Endothelial cell of umbilical vein (primary cell): ENCODE data around the gene MGAT5. TPM values are rescaled to one million over a fixed set of nuclear protein-coding genes. Genes with fewer than 3 reads are reported as not detected.

Source experiments
- BruUV-seq: library from RNA; stranded (reverse); fragments of 400-500 nt; replicated peaks from 2 replicates; lab custom pipeline; 2021; lab: Mats Ljungman, UMichigan
- CTCF ChIA-PET: fragments of 300-600, 350-600 bp; sonication (Branson Sonifier 250); formaldehyde crosslinking; loops from one replicate; lab custom pipeline; 2021; ENCODE audit warnings: antibody characterized with exemption, inconsistent platforms; lab: Charles Lee
- POLR2A ChIA-PET: fragments of 300-600, 350-600 bp; sonication (Branson Sonifier 250); formaldehyde crosslinking; loops from one replicate; lab custom pipeline; 2021; ENCODE audit warnings: antibody characterized with exemption, inconsistent platforms; lab: Charles Lee
- DNase-seq: peaks from one replicate; pipeline ENCODE4 v3.0.0-alpha.2; 2011; ENCODE audit warnings: low read depth, low spot score
- FAIRE-seq: peaks from 2 replicates; lab custom pipeline; 2011; peaks lifted over from hg19 to GRCh38; lab: Jason Lieb, UNC
- H2AFZ ChIP-seq: 2 replicates; pipeline ENCODE4 v1.6.0; 2012; ENCODE audit warnings: low read depth, low read length, control low read depth, inconsistent platforms
- H3K27ac ChIP-seq: 2 replicates; pipeline ENCODE4 v1.5.1; 2011; ENCODE audit warnings: low read depth, mild to moderate bottlenecking, control low read depth, low read length, moderate library complexity; ENCODE audit not compliant: insufficient read depth
- H3K27me3 ChIP-seq, 2 experiments: 2 replicates each; pipeline versions ENCODE4 v1.6.0 to v1.6.1; 2011; ENCODE audit warnings: low read length in 2 of 2, mixed read lengths in 1 of 2; ENCODE audit not compliant: control insufficient read depth in 2 of 2, insufficient read depth in 2 of 2
- H3K36me3 ChIP-seq, 2 experiments: 2 replicates in 1 of 2; 3 replicates in 1 of 2; pipeline ENCODE4 v1.5.1; 2011; ENCODE audit warnings: low read length in 2 of 2, mild to moderate bottlenecking in 1 of 2, moderate library complexity in 1 of 2; ENCODE audit not compliant: control insufficient read depth in 2 of 2, insufficient read depth in 2 of 2; ENCODE audit errors: extremely low read depth in 1 of 2
- H3K4me1 ChIP-seq: 3 replicates; pipeline ENCODE4 v1.5.1; 2011; ENCODE audit warnings: mild to moderate bottlenecking, low read length; ENCODE audit not compliant: control insufficient read depth, insufficient read depth; ENCODE audit errors: extremely low read depth
- H3K4me2 ChIP-seq: 2 replicates; pipeline ENCODE4 v1.6.1; 2011; ENCODE audit warnings: low read length, control low read depth, mixed read lengths; ENCODE audit not compliant: insufficient read depth
- H3K4me3 ChIP-seq, 3 experiments: fragments of 200-600 bp in 1 of 3; sonication (generic), shearing (Covaris generic) in 1 of 3; replicated peaks in 1 of 3; 2 replicates each; pipeline ENCODE4 v1.5.1; 2011 to 2016; ENCODE audit warnings: control low read depth in 3 of 3, low read length in 3 of 3, mild to moderate bottlenecking in 2 of 3, inconsistent platforms in 1 of 3, low read depth in 1 of 3, moderate library complexity in 1 of 3; ENCODE audit not compliant: insufficient read depth in 1 of 3
- H3K79me2 ChIP-seq: 2 replicates; pipeline ENCODE4 v1.6.0; 2012; ENCODE audit warnings: low read length, inconsistent platforms; ENCODE audit not compliant: control insufficient read depth, insufficient read depth
- H3K9ac ChIP-seq: replicated peaks from 2 replicates; pipeline ENCODE3; 2011; ENCODE audit warnings: low read length, control low read depth; ENCODE audit not compliant: insufficient read depth; ENCODE audit errors: extremely low read depth
- H3K9me1 ChIP-seq: replicated peaks from 3 replicates; pipeline ENCODE4 v1.6.0; 2011; ENCODE audit warnings: mild to moderate bottlenecking, low read length; ENCODE audit not compliant: control insufficient read depth, insufficient read depth; ENCODE audit errors: extremely low read depth
- H3K9me3 ChIP-seq: replicated peaks from 2 replicates; pipeline ENCODE4 v1.5.1; 2012; ENCODE audit warnings: low read length, inconsistent platforms; ENCODE audit not compliant: control insufficient read depth, insufficient read depth
- H4K20me1 ChIP-seq: replicated peaks from 2 replicates; pipeline ENCODE3; 2011; ENCODE audit warnings: mild to moderate bottlenecking, low read length; ENCODE audit not compliant: control insufficient read depth, insufficient read depth; ENCODE audit errors: extremely low read depth
- EZH2 ChIP-seq: IDR thresholded peaks from 2 replicates; pipeline ENCODE4 v1.6.1; 2012; ENCODE audit warnings: borderline replicate concordance, low read depth, mild to moderate bottlenecking, moderate library complexity, low read length, inconsistent platforms; ENCODE audit not compliant: severe bottlenecking
- FOS ChIP-seq: IDR thresholded peaks from 2 replicates; pipeline ENCODE4 v1.6.1; 2011; ENCODE audit warnings: mild to moderate bottlenecking, low read length, moderate library complexity, borderline replicate concordance; ENCODE audit not compliant: insufficient read depth
- JUN ChIP-seq: IDR thresholded peaks from 2 replicates; pipeline ENCODE4 v1.6.1; 2011; ENCODE audit warnings: borderline replicate concordance, low read depth; ENCODE audit not compliant: insufficient read length, insufficient read depth
- POLR2AphosphoS5 ChIP-seq: IDR thresholded peaks from 2 replicates; pipeline ENCODE4 v1.6.1; 2012; ENCODE audit warnings: low read depth, mild to moderate bottlenecking, control low read depth, low read length, moderate library complexity; ENCODE audit not compliant: insufficient read depth
- dilution Hi-C: fragments of 300-500 bp; cut with MboI; formaldehyde crosslinking; loops from one replicate; pipeline ENCODE4 v1.15.0; 2019; ENCODE audit warnings: low sequenced_read_pairs; ENCODE audit not compliant: extremely low pct_ligation_motif_present
- intact Hi-C: fragments of 100-400 bp; cut with micrococcal nuclease; formaldehyde crosslinking; loops from one replicate; pipeline ENCODE4 v1.10.0; 2022
- polyA plus RNA-seq, 4 experiments: library from polyadenylated mRNA; depleted of rRNA in 3 of 4; stranded (reverse) in 3 of 4; unstranded in 1 of 4; fragments of >200 nt; gene quantifications; 2 replicates each; pipeline versions ENCODE4 v1.2.1 to v1.2.3, GENCODE V29; 2011 to 2012; ENCODE audit warnings: missing spikeins in 1 of 4
- total RNA-seq: library from RNA; stranded (reverse); gene quantifications from 2 replicates; pipeline ENCODE4 v1.2.3, GENCODE V29; 2021

The MGAT5 gene
- total and polyA plus RNA-seq, 2 donors (not counting 3 experiments of a cell fraction or from before 2014, with no cell fraction given): 17.7 to 84.1 TPM

DNA sequence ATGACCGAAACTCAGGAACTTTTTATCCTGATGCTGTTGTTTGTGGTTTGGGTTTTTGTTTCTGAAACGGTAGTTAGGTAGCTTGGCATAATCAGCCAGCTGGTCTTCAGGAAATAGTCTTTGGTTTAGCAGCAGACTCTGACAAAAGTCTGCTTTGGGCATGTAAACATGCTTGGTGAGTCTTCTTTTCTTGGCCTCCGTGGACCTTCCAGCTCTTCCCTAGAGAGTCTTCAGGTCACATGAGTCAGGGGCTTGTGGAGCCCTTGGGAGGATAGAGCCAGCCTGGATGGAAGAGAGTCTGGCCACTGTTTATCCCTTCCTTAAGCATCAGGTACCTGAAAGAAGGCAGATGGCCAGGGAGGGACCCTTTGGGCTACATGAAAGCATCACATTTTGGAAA lies 154.5 kb downstream of the MGAT5 start:
- Histone ChIP-seq H3K79me2 (no peaks in the 10 kb centered on the region), H3K36me3 (peaks cover 0 to 1% of the 10 kb centered on the region in 2 experiments), H4K20me1 (no peaks in the 10 kb centered on the region), H3K9me1 (no peaks in the 10 kb centered on the region), H3K9ac (peak overlapping the region; percentile 20), H2AFZ (no peak overlapping the region), H3K27me3 (no peaks in the 10 kb centered on the region), H3K4me1 (peaks cover 54% of the 10 kb centered on the region), H3K9me3 (no peaks in the 10 kb centered on the region), H3K4me2 (peak overlapping the region; percentile 1), H3K4me3 (no peak overlapping the region), H3K27ac (peak overlapping the region; percentile 53)
- FAIRE-seq (peak; percentile 55), DNase-seq (no peak)
- POLR2A ChIA-PET: no interaction called here
- intact Hi-C loops: loop anchor here (1.0 to 10.0 kb wide), 3 partner anchors 10 to 276 kb away; no protein-coding TSS in a partner anchor
- TF ChIP-seq EZH2: no peak
- BruUV-seq: no TSS peak
- dilution Hi-C loops: no loop called here
- CTCF ChIA-PET: interaction anchor here (1.0 to 6.7 kb wide), 7 partner anchors 9 to 524 kb away, joined by 3 to 204 read pairs (median 60); no protein-coding TSS in a partner anchor

GRCh38 chr2:134408791-134409190 lies 154.9 kb downstream of the MGAT5 start:
- peaks cover 54% of the 10 kb centered on the region for H3K4me1 ChIP-seq
- H3K4me2 ChIP-seq: peak overlapping the region; percentile 1
- intact Hi-C loops: loop anchor here (1.0 to 10.0 kb wide), 3 partner anchors 10 to 276 kb away; no protein-coding TSS in a partner anchor

More at GRCh38 chr2:134408791-134409190, 154.9 kb downstream of the MGAT5 start:
- Histone ChIP-seq H2AFZ (no peak overlapping the region), H3K4me3 (no peak overlapping the region), H3K9ac (peak overlapping the region; percentile 20), H3K79me2 (no peaks in the 10 kb centered on the region), H3K27me3 (no peaks in the 10 kb centered on the region), H3K36me3 (no peaks in the 10 kb centered on the region), H4K20me1 (no peaks in the 10 kb centered on the region), H3K9me1 (no peaks in the 10 kb centered on the region), H3K27ac (peak overlapping the region; percentile 53), H3K9me3 (no peaks in the 10 kb centered on the region)
- POLR2A ChIA-PET: no interaction called here
- DNase-seq (peak; percentile 32), FAIRE-seq (no peak)
- CTCF ChIA-PET: interaction anchor here (1.0 to 6.7 kb wide), 7 partner anchors 9 to 524 kb away, joined by 3 to 204 read pairs (median 60); no protein-coding TSS in a partner anchor
- dilution Hi-C loops: no loop called here
- no TSS peak for BruUV-seq
- TF ChIP-seq JUN (peak; percentile 25), POLR2AphosphoS5 (no peak), EZH2 (no peak), FOS (peak; percentile 49)
